OCI-LY1 (cell line): ENCODE measurements around the gene ARSH.

Experiments used
- EZH2 ChIP-seq: fragments of 200-600 bp; sonication (generic), shearing (Covaris generic); IDR thresholded peaks from 2 replicates; pipeline ENCODE4 v1.8.0; 2017; ENCODE audit warnings: borderline replicate concordance, mixed run types, mild to moderate bottlenecking, antibody characterized with exemption, low read length, moderate library complexity, mixed read lengths
- TF ChIP-seq, protein P1 (sequence below): fragments of 200-600 bp; sonication (generic), shearing (Covaris generic); IDR thresholded peaks from 2 replicates; pipeline ENCODE4 v1.5.1; 2017; ENCODE audit warnings: mild to moderate bottlenecking, antibody characterized with exemption, low read length, moderate library complexity, mixed read lengths

DNA sequence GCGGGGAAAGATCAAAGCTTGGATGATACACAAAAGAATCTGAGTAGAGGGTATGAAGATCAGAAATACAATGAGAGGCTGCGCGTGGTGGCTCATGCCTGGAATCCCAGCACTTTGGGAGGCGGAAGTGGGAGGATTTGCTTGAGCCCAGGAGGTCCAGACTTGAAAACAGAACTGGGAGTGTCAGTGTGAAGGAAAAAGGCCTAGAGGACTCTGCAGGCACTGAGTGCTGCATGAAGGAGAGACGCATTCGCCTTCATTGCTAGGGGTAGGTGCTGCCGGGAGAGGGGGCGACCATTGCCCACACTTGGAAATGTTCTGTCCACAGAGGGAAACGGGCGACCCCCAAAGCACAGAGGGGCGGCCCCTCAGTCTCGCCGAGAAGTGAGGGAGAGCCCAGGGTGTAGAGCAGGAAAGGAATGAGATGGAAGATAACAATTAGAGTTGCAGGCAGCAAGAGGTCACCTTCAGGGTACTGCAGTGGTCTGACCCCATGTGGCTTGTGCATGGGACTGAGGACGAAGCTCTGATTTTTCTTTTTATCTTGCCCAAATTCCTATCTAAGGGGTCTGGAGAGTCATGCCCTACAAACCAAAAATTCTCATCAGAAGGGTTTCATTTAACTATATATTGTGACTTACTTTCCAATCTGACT lies 45.4 kb upstream of the ARSH start:
- TF ChIP-seq, protein P1, sequence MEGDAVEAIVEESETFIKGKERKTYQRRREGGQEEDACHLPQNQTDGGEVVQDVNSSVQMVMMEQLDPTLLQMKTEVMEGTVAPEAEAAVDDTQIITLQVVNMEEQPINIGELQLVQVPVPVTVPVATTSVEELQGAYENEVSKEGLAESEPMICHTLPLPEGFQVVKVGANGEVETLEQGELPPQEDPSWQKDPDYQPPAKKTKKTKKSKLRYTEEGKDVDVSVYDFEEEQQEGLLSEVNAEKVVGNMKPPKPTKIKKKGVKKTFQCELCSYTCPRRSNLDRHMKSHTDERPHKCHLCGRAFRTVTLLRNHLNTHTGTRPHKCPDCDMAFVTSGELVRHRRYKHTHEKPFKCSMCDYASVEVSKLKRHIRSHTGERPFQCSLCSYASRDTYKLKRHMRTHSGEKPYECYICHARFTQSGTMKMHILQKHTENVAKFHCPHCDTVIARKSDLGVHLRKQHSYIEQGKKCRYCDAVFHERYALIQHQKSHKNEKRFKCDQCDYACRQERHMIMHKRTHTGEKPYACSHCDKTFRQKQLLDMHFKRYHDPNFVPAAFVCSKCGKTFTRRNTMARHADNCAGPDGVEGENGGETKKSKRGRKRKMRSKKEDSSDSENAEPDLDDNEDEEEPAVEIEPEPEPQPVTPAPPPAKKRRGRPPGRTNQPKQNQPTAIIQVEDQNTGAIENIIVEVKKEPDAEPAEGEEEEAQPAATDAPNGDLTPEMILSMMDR, result no peak
- no peak for TF ChIP-seq EZH2
